ENCODE results near the gene ZNF614. TPM values are rescaled to one million over a fixed set of nuclear protein-coding genes. Genes with fewer than 3 reads are reported as not detected.

Gene ZNF614
- total and polyA plus RNA-seq, 10 of the 15 experiments (the other 5 are each of a cell fraction or from before 2014, with no cell fraction given): 3.9 to 16.0 (median 9.6) TPM

- TF ChIP-seq ZBTB11 (CRISPR knock-in tag; IDR thresholded peaks at IDR 0.05) (no peak), IKZF2 (IDR thresholded peaks at IDR 0.05) (no peak; a peak in 1 of 4 replicates), CBX5 (IDR thresholded peaks at IDR 0.05; ENCODE audit: low read depth) (no peak), CBFB (IDR thresholded peaks at IDR 0.05; ENCODE audit: low read depth) (peak; percentile 90), RBBP5 (conservative IDR thresholded peaks at IDR 0.05) (no peak), BCL11A (IDR thresholded peaks at IDR 0.05; ENCODE audit: low read depth, low read length) (no peak), NR2C2 (IDR thresholded peaks at IDR 0.05; ENCODE audit: borderline replicate concordance, control insufficient read depth, insufficient read length, low read depth) (no peak), NR2C1 (IDR thresholded peaks at IDR 0.05) (peak; percentile 91), POLR2AphosphoS2 (IDR thresholded peaks at IDR 0.05; ENCODE audit: low read depth, low read length) (peak; percentile 84; the same call in 1 of the 2 replicates), PML (IDR thresholded peaks at IDR 0.05; ENCODE audit: low read length) (peak; percentile 90; the same call in 1 of the 2 replicates), RCOR1 (conservative IDR thresholded peaks at IDR 0.05; ENCODE audit: low read depth, low read length) (peak; percentile 98), GABPA (IDR thresholded peaks at IDR 0.05; ENCODE audit: low read depth) (no peak), ZNF217 (IDR thresholded peaks at IDR 0.05) (no peak), MEF2A (IDR thresholded peaks at IDR 0.05; ENCODE audit: insufficient read depth, low read depth, low read length) (0 out of 2 replicates have a peak, but pooled peaks have one; percentile 27), CHD2 (IDR thresholded peaks at IDR 0.05; ENCODE audit: borderline replicate concordance, low read depth, low read length) (peak; percentile 99), RFX5 (IDR thresholded peaks at IDR 0.05; ENCODE audit: low read depth, low read length) (no peak), POLR2A (IDR thresholded peaks at IDR 0.05; ENCODE audit: low read depth, low read length) (peak; percentile 98)
- TF ChIP-seq, protein P1, sequence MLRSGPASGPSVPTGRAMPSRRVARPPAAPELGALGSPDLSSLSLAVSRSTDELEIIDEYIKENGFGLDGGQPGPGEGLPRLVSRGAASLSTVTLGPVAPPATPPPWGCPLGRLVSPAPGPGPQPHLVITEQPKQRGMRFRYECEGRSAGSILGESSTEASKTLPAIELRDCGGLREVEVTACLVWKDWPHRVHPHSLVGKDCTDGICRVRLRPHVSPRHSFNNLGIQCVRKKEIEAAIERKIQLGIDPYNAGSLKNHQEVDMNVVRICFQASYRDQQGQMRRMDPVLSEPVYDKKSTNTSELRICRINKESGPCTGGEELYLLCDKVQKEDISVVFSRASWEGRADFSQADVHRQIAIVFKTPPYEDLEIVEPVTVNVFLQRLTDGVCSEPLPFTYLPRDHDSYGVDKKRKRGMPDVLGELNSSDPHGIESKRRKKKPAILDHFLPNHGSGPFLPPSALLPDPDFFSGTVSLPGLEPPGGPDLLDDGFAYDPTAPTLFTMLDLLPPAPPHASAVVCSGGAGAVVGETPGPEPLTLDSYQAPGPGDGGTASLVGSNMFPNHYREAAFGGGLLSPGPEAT (IDR thresholded peaks at IDR 0.05; ENCODE audit: low read depth): peak; percentile 82
- TF ChIP-seq, protein P2, sequence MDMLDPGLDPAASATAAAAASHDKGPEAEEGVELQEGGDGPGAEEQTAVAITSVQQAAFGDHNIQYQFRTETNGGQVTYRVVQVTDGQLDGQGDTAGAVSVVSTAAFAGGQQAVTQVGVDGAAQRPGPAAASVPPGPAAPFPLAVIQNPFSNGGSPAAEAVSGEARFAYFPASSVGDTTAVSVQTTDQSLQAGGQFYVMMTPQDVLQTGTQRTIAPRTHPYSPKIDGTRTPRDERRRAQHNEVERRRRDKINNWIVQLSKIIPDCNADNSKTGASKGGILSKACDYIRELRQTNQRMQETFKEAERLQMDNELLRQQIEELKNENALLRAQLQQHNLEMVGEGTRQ (IDR thresholded peaks at IDR 0.05; ENCODE audit: borderline replicate concordance, low read depth, low read length): no peak; the same call in 1 of the 2 replicates
- TF ChIP-seq, protein P3, sequence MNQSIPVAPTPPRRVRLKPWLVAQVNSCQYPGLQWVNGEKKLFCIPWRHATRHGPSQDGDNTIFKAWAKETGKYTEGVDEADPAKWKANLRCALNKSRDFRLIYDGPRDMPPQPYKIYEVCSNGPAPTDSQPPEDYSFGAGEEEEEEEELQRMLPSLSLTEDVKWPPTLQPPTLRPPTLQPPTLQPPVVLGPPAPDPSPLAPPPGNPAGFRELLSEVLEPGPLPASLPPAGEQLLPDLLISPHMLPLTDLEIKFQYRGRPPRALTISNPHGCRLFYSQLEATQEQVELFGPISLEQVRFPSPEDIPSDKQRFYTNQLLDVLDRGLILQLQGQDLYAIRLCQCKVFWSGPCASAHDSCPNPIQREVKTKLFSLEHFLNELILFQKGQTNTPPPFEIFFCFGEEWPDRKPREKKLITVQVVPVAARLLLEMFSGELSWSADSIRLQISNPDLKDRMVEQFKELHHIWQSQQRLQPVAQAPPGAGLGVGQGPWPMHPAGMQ (IDR thresholded peaks at IDR 0.05; ENCODE audit: borderline replicate concordance): peak; percentile 64; the same call in 1 of the 2 replicates
- TF ChIP-seq, protein P4, sequence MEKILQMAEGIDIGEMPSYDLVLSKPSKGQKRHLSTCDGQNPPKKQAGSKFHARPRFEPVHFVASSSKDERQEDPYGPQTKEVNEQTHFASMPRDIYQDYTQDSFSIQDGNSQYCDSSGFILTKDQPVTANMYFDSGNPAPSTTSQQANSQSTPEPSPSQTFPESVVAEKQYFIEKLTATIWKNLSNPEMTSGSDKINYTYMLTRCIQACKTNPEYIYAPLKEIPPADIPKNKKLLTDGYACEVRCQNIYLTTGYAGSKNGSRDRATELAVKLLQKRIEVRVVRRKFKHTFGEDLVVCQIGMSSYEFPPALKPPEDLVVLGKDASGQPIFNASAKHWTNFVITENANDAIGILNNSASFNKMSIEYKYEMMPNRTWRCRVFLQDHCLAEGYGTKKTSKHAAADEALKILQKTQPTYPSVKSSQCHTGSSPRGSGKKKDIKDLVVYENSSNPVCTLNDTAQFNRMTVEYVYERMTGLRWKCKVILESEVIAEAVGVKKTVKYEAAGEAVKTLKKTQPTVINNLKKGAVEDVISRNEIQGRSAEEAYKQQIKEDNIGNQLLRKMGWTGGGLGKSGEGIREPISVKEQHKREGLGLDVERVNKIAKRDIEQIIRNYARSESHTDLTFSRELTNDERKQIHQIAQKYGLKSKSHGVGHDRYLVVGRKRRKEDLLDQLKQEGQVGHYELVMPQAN (conservative IDR thresholded peaks at IDR 0.05): no peak; the same call in 1 of the 2 replicates
Observed at GRCh38 chr19:52028027-52028779, at the start of gene ZNF614 (continued).

All from GM12878 (cell line).